Nephron progenitor cell (in vitro differentiated cells): ENCODE results near the gene AMOTL2.

Source experiments
- DNase-seq: peaks from one replicate; pipeline ENCODE4 v3.0.0; 2021
- H3K27ac Mint-ChIP-seq: 2 replicates; pipeline ENCODE4 v1.8.0; 2021; ENCODE audit warnings: mild to moderate bottlenecking, moderate library complexity, mixed read lengths
- H3K27me3 Mint-ChIP-seq: 2 replicates; pipeline ENCODE4 v1.8.0; 2021; ENCODE audit warnings: mild to moderate bottlenecking, low read depth, mixed read lengths; ENCODE audit not compliant: poor library complexity
- H3K36me3 Mint-ChIP-seq: 2 replicates; pipeline ENCODE4 v1.8.0; 2021; ENCODE audit warnings: low read depth, mixed read lengths
- H3K4me1 Mint-ChIP-seq: 2 replicates; pipeline ENCODE4 v1.8.0; 2021; ENCODE audit warnings: mixed read lengths
- H3K4me3 Mint-ChIP-seq: 2 replicates; pipeline ENCODE4 v1.8.0; 2021; ENCODE audit warnings: mild to moderate bottlenecking, moderate library complexity, mixed read lengths
- H3K9me3 Mint-ChIP-seq: 2 replicates; pipeline ENCODE4 v1.8.0; 2021; ENCODE audit warnings: mild to moderate bottlenecking, moderate library complexity, mixed read lengths
- CTCF ChIP-seq: fragments of 200-600 bp; sonication (generic); IDR thresholded peaks from 2 replicates; pipeline ENCODE4 v1.5.0; 2021; ENCODE audit warnings: antibody characterized with exemption

Gene AMOTL2

GRCh38 chr3:134322286-134322685, 52.0 kb downstream of the AMOTL2 start:
- Mint-ChIP-seq H3K27me3 (peaks cover 18% of the 10 kb centered on the region), H3K4me3 (no peak overlapping the region), H3K36me3 (no peaks in the 10 kb centered on the region), H3K27ac (no peak overlapping the region), H3K4me1 (peaks cover 24% of the 10 kb centered on the region), H3K9me3 (no peaks in the 10 kb centered on the region)
- TF ChIP-seq CTCF = no peak
- DNase-seq = no peak

GRCh38 chr3:134320749-134321148, 53.5 kb downstream of the AMOTL2 start:
- no peak for DNase-seq
- Mint-ChIP-seq H3K36me3 (no peaks in the 10 kb centered on the region), H3K27me3 (peaks cover 19% of the 10 kb centered on the region), H3K4me1 (peaks cover 12% of the 10 kb centered on the region), H3K4me3 (no peak overlapping the region), H3K27ac (no peak overlapping the region), H3K9me3 (no peaks in the 10 kb centered on the region)
- no peak for TF ChIP-seq CTCF

GRCh38 chr3:134319931-134320330, 54.3 kb downstream of the AMOTL2 start:
- no peak for DNase-seq
- no peak for TF ChIP-seq CTCF
- Mint-ChIP-seq H3K9me3 (no peaks in the 10 kb centered on the region), H3K27ac (no peak overlapping the region), H3K27me3 (peaks cover 19% of the 10 kb centered on the region), H3K4me1 (peaks cover 13% of the 10 kb centered on the region), H3K36me3 (no peaks in the 10 kb centered on the region), H3K4me3 (no peak overlapping the region)

GRCh38 chr3:134318166-134318565, 56.1 kb downstream of the AMOTL2 start:
- Mint-ChIP-seq H3K36me3 (no peaks in the 10 kb centered on the region), H3K9me3 (no peaks in the 10 kb centered on the region), H3K27ac (no peak overlapping the region), H3K4me3 (no peak overlapping the region), H3K27me3 (peaks cover 31% of the 10 kb centered on the region), H3K4me1 (peaks cover 27% of the 10 kb centered on the region)
- TF ChIP-seq CTCF = no peak
- DNase-seq = no peak

GRCh38 chr3:134317106-134317947, 56.9 kb downstream of the AMOTL2 start:
- Mint-ChIP-seq H3K4me1 (peaks cover 27% of the 10 kb centered on the region), H3K36me3 (no peaks in the 10 kb centered on the region), H3K27me3 (peaks cover 26% of the 10 kb centered on the region), H3K27ac (no peak overlapping the region), H3K4me3 (no peak overlapping the region), H3K9me3 (no peaks in the 10 kb centered on the region)
- TF ChIP-seq CTCF = no peak
- no peak for DNase-seq
